ENCODE data around the gene TTI1.

The TTI1 gene

DNA sequence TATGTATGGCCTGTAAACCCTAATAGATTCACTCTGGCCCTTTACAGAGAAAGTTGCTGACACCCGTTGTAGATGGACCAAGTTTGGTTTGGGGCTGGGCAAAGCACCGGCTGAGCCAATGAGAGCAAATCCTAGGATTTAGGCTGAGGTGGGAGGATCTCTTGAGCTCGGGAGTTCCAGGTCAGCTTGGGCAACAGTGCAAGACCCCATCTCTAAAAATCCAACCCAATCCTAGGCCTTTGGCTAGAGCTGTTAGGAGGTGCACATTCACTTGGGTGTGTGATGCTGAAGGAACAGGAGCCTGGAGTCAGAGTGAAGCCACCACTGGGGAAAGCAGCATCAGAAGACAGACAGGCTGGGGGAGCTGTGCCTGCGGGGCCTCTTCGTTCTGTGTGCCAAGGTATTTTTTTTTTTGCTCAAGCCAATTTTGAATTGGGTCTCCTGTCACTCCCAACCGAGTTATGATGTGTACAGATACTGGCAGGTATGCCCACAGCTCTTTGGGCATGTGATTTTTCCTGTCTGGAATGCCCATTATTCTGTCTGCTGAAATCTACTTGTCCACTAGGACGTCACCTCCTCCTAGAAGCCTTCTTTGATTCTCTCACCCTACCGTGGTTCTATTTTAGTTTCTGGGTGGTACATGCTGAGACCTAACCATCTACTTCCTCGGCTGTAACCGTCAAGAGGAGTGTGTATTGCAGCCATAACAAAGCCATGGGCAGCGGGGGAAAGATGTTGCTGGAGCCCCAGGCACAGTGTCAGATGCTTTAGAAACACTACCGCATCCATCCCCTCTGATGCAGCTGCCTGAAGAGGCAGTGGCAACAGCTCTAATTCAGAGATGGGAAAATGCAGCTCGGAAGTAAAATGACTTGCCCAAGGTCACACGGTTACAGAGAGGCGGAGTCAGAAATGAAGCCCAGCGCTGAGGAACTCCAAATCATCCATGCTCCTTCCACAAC is 54.0 kb downstream of the TTI1 start:
- ChIA-PET POLR2A (no interaction called here), CTCF (interaction anchor here (0.5 to 1.9 kb wide), 2 partner anchors 13 to 406 kb away, joined by 3 to 4 read pairs; no protein-coding TSS in a partner anchor)
- no peak overlapping the region for H3K4me3 ChIP-seq (ENCODE audit: low read depth, low read length)
- no peak for DNase-seq (ENCODE audit: low read depth, low spot score)
- TF ChIP-seq, protein P1, sequence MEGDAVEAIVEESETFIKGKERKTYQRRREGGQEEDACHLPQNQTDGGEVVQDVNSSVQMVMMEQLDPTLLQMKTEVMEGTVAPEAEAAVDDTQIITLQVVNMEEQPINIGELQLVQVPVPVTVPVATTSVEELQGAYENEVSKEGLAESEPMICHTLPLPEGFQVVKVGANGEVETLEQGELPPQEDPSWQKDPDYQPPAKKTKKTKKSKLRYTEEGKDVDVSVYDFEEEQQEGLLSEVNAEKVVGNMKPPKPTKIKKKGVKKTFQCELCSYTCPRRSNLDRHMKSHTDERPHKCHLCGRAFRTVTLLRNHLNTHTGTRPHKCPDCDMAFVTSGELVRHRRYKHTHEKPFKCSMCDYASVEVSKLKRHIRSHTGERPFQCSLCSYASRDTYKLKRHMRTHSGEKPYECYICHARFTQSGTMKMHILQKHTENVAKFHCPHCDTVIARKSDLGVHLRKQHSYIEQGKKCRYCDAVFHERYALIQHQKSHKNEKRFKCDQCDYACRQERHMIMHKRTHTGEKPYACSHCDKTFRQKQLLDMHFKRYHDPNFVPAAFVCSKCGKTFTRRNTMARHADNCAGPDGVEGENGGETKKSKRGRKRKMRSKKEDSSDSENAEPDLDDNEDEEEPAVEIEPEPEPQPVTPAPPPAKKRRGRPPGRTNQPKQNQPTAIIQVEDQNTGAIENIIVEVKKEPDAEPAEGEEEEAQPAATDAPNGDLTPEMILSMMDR (IDR thresholded peaks at IDR 0.05; ENCODE audit: insufficient read depth, low read length, missing control alignments), result no peak

DNA sequence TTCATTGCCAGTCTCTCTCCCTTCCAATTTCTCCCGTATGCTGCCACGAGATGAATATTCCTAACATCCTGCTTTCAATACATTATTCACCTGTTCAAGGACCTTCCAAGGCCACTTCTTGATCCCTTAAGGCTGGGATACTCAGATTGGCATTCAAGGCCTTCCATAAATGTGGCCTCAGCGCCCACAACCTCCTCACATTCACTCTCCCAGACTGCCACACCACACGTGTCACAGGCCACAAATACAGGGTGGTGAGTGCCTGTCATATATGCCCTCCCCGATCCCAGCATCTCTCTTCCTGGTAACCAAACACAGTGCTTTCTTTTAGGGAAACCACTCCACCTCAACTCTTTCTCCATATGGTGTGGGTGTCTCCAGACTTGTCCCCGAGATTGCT is 55.5 kb downstream of the TTI1 start:
- POLR2A ChIA-PET, result no interaction called here
- no peak overlapping the region for H3K4me3 ChIP-seq (ENCODE audit: low read depth, low read length)
- CTCF ChIA-PET, result no interaction called here
- TF ChIP-seq, protein P1 (IDR thresholded peaks at IDR 0.05; ENCODE audit: insufficient read depth, low read length, missing control alignments), result no peak
- DNase-seq (ENCODE audit: low read depth, low spot score), result no peak

DNA sequence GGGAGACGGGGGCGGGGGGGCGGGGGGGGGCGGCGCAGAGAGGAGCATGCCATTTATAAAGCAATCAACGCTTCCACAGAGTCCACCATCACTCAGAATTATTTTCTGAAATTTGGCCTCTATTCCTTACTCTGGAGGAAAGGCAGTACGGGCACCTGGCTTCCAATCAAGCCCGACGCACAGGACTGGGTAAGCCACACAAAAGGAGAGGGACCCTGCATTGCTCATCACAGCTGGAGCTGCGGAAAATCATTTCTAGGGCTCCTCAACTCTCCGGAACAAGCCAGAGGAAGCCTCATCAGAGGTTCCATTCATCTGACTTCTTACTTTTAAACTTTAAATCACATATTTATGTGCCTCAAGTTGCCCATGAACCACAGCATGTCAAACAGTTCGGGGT is 55.9 kb downstream of the TTI1 start:
- no peak for DNase-seq (ENCODE audit: low read depth, low spot score)
- no peak overlapping the region for H3K4me3 ChIP-seq (ENCODE audit: low read depth, low read length)
- CTCF ChIA-PET, result no interaction called here
- POLR2A ChIA-PET, result no interaction called here
- TF ChIP-seq, protein P1 (IDR thresholded peaks at IDR 0.05; ENCODE audit: insufficient read depth, low read length, missing control alignments), result no peak

DNA sequence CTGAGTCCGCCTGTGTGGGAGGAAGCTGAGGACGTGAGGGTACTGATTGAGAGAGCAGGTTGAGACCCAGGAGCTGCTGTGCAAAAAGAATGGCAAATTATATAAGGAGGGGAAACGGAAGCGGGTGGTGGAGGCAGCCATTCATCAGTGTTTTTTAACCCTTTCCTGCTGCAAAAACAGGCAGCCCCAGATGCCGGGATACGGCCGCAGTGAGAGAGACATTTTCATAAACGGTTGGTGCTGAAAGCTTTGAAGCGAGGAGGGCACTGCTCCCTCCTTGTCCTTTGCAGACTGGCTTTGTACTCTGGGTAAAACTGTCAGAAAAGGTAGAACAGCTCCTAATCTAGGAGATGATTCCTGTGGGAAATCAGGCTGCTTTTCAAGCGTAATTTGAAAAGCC is 56.4 kb downstream of the TTI1 start:
- no peak for DNase-seq (ENCODE audit: low read depth, low spot score)
- TF ChIP-seq, protein P1 (IDR thresholded peaks at IDR 0.05; ENCODE audit: insufficient read depth, low read length, missing control alignments), result no peak
- ChIA-PET POLR2A (no interaction called here), CTCF (no interaction called here)
- no peak overlapping the region for H3K4me3 ChIP-seq (ENCODE audit: low read depth, low read length)

DNA sequence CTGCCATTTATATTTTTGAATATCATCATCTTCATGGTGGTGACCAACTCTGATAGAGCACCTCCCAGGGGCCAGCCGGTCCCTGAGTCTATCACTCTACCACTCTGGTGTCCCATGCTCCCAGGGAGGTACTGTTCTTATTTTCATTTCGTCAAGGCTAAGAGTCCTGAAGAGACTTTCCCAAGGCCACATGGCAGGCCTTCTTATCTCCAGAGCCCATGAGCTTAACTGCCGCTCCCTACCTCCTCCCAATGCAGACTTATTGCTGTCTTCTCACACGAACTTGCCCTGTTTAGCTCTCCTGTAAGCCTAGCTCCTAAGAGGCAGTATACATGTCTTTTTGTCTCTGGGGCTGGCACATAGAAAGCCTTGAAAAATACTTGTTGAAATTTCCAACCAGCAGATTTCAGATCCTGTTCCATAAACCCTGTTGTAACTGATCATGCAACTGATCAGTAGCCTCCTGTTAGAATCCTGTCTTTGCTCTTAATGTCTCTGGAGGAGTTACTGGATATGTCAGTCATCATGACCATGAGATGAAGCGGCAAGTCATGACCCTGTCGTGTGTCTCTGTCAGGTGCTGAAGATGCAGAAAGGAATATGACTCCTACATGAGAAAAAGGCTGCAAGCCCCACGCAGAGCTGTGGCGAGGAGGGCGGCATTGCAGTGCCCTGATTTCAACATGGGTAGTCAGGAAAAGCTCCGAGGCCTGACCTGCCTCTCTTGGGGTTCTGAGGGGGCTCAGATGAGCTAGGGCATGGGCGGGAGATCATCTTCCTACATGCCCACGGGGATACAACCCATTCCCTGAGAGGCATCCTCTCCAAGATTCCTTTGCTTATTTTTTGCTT is 60.0 kb downstream of the TTI1 start:
- TF ChIP-seq, protein P1 (IDR thresholded peaks at IDR 0.05; ENCODE audit: insufficient read depth, low read length, missing control alignments), result no peak
- DNase-seq (ENCODE audit: low read depth, low spot score), result no peak
- ChIA-PET CTCF (interaction anchor here (0.6 to 0.8 kb wide), 2 partner anchors 212 to 410 kb away, joined by 4 to 5 read pairs; no protein-coding TSS in a partner anchor), POLR2A (no interaction called here)
- no peak overlapping the region for H3K4me3 ChIP-seq (ENCODE audit: low read depth, low read length)

Data from AG04449 (cell line).